NT2/D1 (cell line): ENCODE measurements around the gene ECM2.

ENCODE experiments used
- DNase-seq: peaks from one replicate; pipeline ENCODE4 v3.0.0-alpha.2; 2011; ENCODE audit warnings: low read depth, low spot score
- H3K27me3 ChIP-seq: 2 replicates; pipeline ENCODE4 v1.6.0; 2011; ENCODE audit warnings: mild to moderate bottlenecking; ENCODE audit not compliant: insufficient read length, insufficient read depth
- H3K36me3 ChIP-seq: 2 replicates; pipeline ENCODE4 v1.6.1; 2011; ENCODE audit warnings: mild to moderate bottlenecking, low read length, mixed read lengths; ENCODE audit not compliant: insufficient read depth, insufficient read length
- H3K4me1 ChIP-seq: 2 replicates; pipeline ENCODE4 v1.5.1; 2011; ENCODE audit not compliant: insufficient read depth, insufficient read length
- H3K4me3 ChIP-seq: 2 replicates; pipeline ENCODE4 v1.5.1; 2011; ENCODE audit warnings: low read depth; ENCODE audit not compliant: insufficient read length
- H3K9ac ChIP-seq: 2 replicates; pipeline ENCODE4 v1.6.0; 2011; ENCODE audit warnings: low read depth; ENCODE audit not compliant: insufficient read length
- H3K9me3 ChIP-seq: 2 replicates; pipeline ENCODE4 v1.5.1; 2011; ENCODE audit warnings: mild to moderate bottlenecking, low read length; ENCODE audit not compliant: insufficient read depth
- SUZ12 ChIP-seq: IDR thresholded peaks from 2 replicates; pipeline ENCODE4 v1.6.1; 2011; ENCODE audit not compliant: insufficient read length, insufficient read depth; ENCODE audit errors: extremely low read depth
- YY1 ChIP-seq: IDR thresholded peaks from 2 replicates; pipeline ENCODE4 v1.6.1; 2011; ENCODE audit not compliant: insufficient read length, insufficient read depth
- ZNF274 ChIP-seq: IDR thresholded peaks from 2 replicates; pipeline ENCODE4 v1.6.1; 2011; ENCODE audit warnings: mild to moderate bottlenecking, low read depth, low read length

The ECM2 gene

GRCh38 chr9:92514635-92515034, 21.2 kb downstream of the ECM2 start:
- Histone ChIP-seq H3K27me3 (no peaks in the 10 kb centered on the region), H3K4me1 (no peaks in the 10 kb centered on the region), H3K9ac (no peak overlapping the region), H3K36me3 (no peaks in the 10 kb centered on the region), H3K4me3 (no peak overlapping the region), H3K9me3 (no peaks in the 10 kb centered on the region)
- no peak for DNase-seq
- no peak for TF ChIP-seq SUZ12
- no peak for TF ChIP-seq YY1
- no peak for TF ChIP-seq ZNF274

DNA sequence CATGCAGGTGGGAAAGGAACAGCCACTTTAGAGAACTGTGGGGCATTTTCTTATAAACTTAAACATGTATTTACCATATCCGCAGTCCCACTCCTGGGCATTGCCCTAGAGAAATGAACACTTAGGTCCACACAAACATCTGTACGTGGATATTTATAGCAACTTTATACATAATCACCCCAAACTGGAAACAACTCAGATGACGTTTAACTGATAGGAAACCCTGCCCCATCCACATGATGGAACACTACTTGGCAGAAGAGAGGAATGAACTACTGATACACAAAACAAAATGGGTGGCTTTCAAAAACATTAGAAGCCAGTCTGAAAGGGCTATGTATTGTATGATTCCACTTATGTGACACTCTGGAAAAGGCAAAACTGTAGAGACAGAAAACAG, 22.4 kb downstream of the ECM2 start:
- H3K9ac ChIP-seq, result no peak overlapping the region
- H3K36me3 ChIP-seq, result no peaks in the 10 kb centered on the region
- no peaks in the 10 kb centered on the region for H3K4me1 ChIP-seq
- H3K9me3 ChIP-seq, result no peaks in the 10 kb centered on the region
- H3K4me3 ChIP-seq, result no peak overlapping the region
- DNase-seq, result no peak
- H3K27me3 ChIP-seq, result no peaks in the 10 kb centered on the region
- TF ChIP-seq YY1 (no peak), SUZ12 (no peak), ZNF274 (no peak)

DNA sequence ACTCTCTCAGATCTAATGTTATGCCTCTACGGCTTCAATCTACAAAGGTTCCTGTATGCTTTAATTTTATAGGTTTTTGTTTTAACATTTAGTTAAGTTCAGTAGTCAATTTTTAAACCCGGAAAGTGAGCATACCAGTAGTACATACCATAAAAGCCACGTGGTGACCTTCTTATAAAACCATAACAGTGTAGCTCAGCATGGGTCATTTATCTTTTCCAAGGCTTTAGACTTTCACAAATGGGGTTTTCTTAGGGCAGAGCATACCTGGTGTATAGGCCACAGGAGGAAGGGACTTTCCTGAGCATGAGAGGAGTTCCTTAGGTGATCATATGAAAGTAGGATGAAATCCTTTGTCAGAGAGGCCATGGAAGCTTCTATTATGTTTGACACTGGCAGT, 23.2 kb downstream of the ECM2 start:
- TF ChIP-seq YY1 (no peak), ZNF274 (no peak), SUZ12 (no peak)
- Histone ChIP-seq H3K9me3 (no peaks in the 10 kb centered on the region), H3K9ac (no peak overlapping the region), H3K36me3 (no peaks in the 10 kb centered on the region), H3K4me1 (no peaks in the 10 kb centered on the region), H3K4me3 (no peak overlapping the region), H3K27me3 (no peaks in the 10 kb centered on the region)
- DNase-seq, result no peak

DNA sequence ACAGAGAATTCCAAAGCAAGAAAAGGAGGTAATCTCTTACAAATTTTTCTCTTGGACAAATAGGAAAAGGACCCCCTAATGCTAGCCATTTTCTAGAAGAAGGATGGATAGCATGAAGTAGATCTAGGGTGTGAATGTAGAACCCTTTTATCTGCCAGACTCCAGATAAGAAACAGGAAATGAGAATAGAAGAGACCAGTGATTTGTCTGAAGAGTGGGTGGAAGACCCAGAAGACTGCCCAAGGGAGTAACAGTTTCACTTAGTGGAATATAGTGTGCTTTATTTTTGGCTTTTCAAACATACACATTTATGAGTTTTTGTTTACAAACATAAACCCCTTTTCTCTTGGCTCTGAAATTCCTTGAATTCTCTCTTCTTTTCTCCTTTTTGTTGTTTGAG, 25.0 kb downstream of the ECM2 start:
- DNase-seq, result no peak
- H3K4me1 ChIP-seq, result no peaks in the 10 kb centered on the region
- no peaks in the 10 kb centered on the region for H3K9me3 ChIP-seq
- no peaks in the 10 kb centered on the region for H3K36me3 ChIP-seq
- no peak for TF ChIP-seq ZNF274
- TF ChIP-seq YY1, result no peak
- TF ChIP-seq SUZ12, result no peak
- H3K4me3 ChIP-seq, result no peak overlapping the region
- no peak overlapping the region for H3K9ac ChIP-seq
- no peaks in the 10 kb centered on the region for H3K27me3 ChIP-seq

- H3K9ac ChIP-seq, result no peak overlapping the region
- H3K36me3 ChIP-seq, result no peaks in the 10 kb centered on the region
- no peaks in the 10 kb centered on the region for H3K9me3 ChIP-seq
- no peaks in the 10 kb centered on the region for H3K4me1 ChIP-seq
- H3K4me3 ChIP-seq, result no peak overlapping the region
- DNase-seq, result no peak
- no peaks in the 10 kb centered on the region for H3K27me3 ChIP-seq
- TF ChIP-seq YY1 (no peak), ZNF274 (no peak), SUZ12 (no peak)
Measured at GRCh38 chr9:92509050-92509449, 26.7 kb downstream of the ECM2 start.

GRCh38 chr9:92508018-92508820, 27.6 kb downstream of the ECM2 start:
- no peak for DNase-seq
- TF ChIP-seq ZNF274 (no peak), YY1 (no peak), SUZ12 (no peak)
- Histone ChIP-seq H3K36me3 (no peaks in the 10 kb centered on the region), H3K27me3 (no peaks in the 10 kb centered on the region), H3K9ac (no peak overlapping the region), H3K4me3 (no peak overlapping the region), H3K9me3 (no peaks in the 10 kb centered on the region), H3K4me1 (no peaks in the 10 kb centered on the region)

DNA sequence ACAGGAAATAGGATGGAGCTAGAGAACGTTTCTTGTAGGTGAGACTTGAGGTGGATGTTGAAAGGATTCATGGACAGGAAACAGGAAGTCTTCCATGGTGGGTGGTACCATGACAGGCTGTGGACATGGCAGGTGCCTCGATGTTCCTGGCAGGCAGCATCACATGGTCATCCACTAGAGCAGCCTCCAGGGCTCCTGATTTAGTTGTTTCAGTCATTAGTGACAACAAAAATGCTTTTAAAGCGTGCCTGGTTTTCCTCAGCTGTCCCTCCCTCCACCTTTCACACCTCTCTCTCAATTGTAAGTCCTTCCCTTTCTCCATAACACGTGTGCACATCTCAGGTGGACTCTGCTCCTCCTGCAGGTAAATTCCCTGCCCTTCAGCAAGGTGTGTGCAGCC, 28.3 kb downstream of the ECM2 start:
- no peak for DNase-seq
- Histone ChIP-seq H3K4me1 (no peaks in the 10 kb centered on the region), H3K36me3 (no peaks in the 10 kb centered on the region), H3K4me3 (no peak overlapping the region), H3K9me3 (no peaks in the 10 kb centered on the region), H3K27me3 (no peaks in the 10 kb centered on the region), H3K9ac (no peak overlapping the region)
- TF ChIP-seq ZNF274 (no peak), YY1 (no peak)
